ENCODE measurements around the gene C11orf71. TPM values are rescaled to one million over a fixed set of nuclear protein-coding genes. Genes with fewer than 3 reads are reported as not detected.

C11orf71 gene
- total RNA-seq, 1 donor from 2014 or later = 2.9 TPM

- Mint-ChIP-seq H3K27ac (ENCODE audit: unreplicated experiment) (no peak overlapping the region), H3K4me1 (ENCODE audit: low read depth) (peaks cover 23% of the 10 kb centered on the region), H3K4me3 (ENCODE audit: unreplicated experiment) (no peak overlapping the region), H3K9me3 (ENCODE audit: low read depth) (no peaks in the 10 kb centered on the region), H3K36me3 (ENCODE audit: low read depth) (no peaks in the 10 kb centered on the region), H3K27me3 (ENCODE audit: low read depth) (no peaks in the 10 kb centered on the region)
- TF ChIP-seq, protein P1, sequence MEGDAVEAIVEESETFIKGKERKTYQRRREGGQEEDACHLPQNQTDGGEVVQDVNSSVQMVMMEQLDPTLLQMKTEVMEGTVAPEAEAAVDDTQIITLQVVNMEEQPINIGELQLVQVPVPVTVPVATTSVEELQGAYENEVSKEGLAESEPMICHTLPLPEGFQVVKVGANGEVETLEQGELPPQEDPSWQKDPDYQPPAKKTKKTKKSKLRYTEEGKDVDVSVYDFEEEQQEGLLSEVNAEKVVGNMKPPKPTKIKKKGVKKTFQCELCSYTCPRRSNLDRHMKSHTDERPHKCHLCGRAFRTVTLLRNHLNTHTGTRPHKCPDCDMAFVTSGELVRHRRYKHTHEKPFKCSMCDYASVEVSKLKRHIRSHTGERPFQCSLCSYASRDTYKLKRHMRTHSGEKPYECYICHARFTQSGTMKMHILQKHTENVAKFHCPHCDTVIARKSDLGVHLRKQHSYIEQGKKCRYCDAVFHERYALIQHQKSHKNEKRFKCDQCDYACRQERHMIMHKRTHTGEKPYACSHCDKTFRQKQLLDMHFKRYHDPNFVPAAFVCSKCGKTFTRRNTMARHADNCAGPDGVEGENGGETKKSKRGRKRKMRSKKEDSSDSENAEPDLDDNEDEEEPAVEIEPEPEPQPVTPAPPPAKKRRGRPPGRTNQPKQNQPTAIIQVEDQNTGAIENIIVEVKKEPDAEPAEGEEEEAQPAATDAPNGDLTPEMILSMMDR (IDR thresholded peaks at IDR 0.05) = no peak
- DNase-seq (ENCODE audit: low spot score) = no peak
Measured at GRCh38 chr11:114358716-114359115, 41.6 kb downstream of the C11orf71 start.

DNA sequence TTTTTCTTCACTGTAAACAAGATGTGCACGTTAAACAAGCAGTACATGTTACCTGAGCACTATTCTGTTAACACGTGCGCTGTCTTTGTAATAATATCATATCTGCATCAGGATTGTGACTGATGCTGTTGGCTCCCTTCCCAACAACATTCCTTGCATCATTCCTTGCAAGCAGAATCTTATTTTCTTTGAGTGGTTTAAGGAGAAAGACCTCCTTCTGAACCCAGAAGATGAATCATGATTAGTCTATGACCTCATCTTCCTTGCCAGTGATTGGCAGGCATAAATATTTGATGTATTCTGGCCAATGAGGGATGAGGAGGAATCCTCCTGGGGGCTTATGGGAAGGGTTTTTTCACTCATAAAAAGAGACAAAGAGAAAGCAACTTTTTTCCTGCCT, 46.2 kb downstream of the C11orf71 start:
- no peak for DNase-seq (ENCODE audit: low spot score)
- peaks cover 22% of the 10 kb centered on the region for H3K4me1 Mint-ChIP-seq (ENCODE audit: low read depth)
- no peaks in the 10 kb centered on the region for H3K27me3 Mint-ChIP-seq (ENCODE audit: low read depth)
- H3K9me3 Mint-ChIP-seq (ENCODE audit: low read depth) = no peaks in the 10 kb centered on the region
- TF ChIP-seq, protein P1 (IDR thresholded peaks at IDR 0.05) = no peak
- H3K36me3 Mint-ChIP-seq (ENCODE audit: low read depth) = no peaks in the 10 kb centered on the region
- peak overlapping the region; percentile 72 for H3K27ac Mint-ChIP-seq (ENCODE audit: unreplicated experiment)
- no peak overlapping the region for H3K4me3 Mint-ChIP-seq (ENCODE audit: unreplicated experiment)

- Mint-ChIP-seq H3K9me3 (ENCODE audit: low read depth) (no peaks in the 10 kb centered on the region), H3K4me3 (ENCODE audit: unreplicated experiment) (no peak overlapping the region), H3K27ac (ENCODE audit: unreplicated experiment) (peak overlapping the region; percentile 57), H3K27me3 (ENCODE audit: low read depth) (no peaks in the 10 kb centered on the region), H3K4me1 (ENCODE audit: low read depth) (peaks cover 18% of the 10 kb centered on the region), H3K36me3 (ENCODE audit: low read depth) (no peaks in the 10 kb centered on the region)
- TF ChIP-seq, protein P1 (IDR thresholded peaks at IDR 0.05) = no peak
- DNase-seq (ENCODE audit: low spot score) = no peak
Measured at GRCh38 chr11:114353443-114353842, 46.9 kb downstream of the C11orf71 start.

DNA sequence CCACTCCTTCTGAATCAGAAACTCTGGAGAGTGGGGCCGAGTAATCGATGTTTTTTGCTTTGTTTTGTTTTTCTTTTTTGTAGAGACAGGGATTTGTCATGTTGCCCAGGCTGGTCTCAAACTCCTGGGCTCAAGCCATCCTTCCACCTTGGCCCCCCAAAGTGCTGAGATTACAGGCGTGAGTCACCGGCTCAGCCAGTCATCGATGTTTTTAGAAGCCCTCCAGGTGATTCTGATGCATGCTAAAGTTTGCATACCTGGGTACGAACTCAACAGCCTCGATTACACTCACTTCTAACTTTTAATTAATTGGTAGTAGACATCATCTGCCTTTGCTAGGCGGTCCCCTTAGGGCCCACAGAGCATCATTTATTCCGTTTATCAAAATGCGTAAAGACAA, 50.3 kb downstream of the C11orf71 start:
- Mint-ChIP-seq H3K9me3 (ENCODE audit: low read depth) (no peaks in the 10 kb centered on the region), H3K27ac (ENCODE audit: unreplicated experiment) (no peak overlapping the region), H3K27me3 (ENCODE audit: low read depth) (no peaks in the 10 kb centered on the region), H3K36me3 (ENCODE audit: low read depth) (no peaks in the 10 kb centered on the region), H3K4me3 (ENCODE audit: unreplicated experiment) (no peak overlapping the region), H3K4me1 (ENCODE audit: low read depth) (peaks cover 17% of the 10 kb centered on the region)
- TF ChIP-seq, protein P1 (IDR thresholded peaks at IDR 0.05) = no peak
- DNase-seq (ENCODE audit: low spot score) = no peak

Other genes starting within 250 kb of the C11orf71 start
- gene NNMT, start 104.1 kb downstream of the C11orf71 start, total RNA-seq = 354 to 375 TPM (median 370 TPM) in 3 replicates
- 27.4 to 37.6 TPM (median 37.1 TPM) in 3 replicates for gene RBM7, start 155 bp upstream of the C11orf71 start, total RNA-seq
- 151 to 183 TPM (median 178 TPM) in 3 replicates for gene REXO2, start 39.0 kb upstream of the C11orf71 start, total RNA-seq
- gene NXPE1, start 159.4 kb upstream of the C11orf71 start, total RNA-seq = not detected in 3 replicates
- gene NXPE4, start 195.3 kb upstream of the C11orf71 start, total RNA-seq = not detected in 3 replicates

All from chondrocyte (in vitro differentiated cells).